ENCODE measurements around the gene NRF1.
A peak's percentile ranks its signal among the peaks of the same experiment; 100 is the strongest.

NRF1 gene

DNA sequence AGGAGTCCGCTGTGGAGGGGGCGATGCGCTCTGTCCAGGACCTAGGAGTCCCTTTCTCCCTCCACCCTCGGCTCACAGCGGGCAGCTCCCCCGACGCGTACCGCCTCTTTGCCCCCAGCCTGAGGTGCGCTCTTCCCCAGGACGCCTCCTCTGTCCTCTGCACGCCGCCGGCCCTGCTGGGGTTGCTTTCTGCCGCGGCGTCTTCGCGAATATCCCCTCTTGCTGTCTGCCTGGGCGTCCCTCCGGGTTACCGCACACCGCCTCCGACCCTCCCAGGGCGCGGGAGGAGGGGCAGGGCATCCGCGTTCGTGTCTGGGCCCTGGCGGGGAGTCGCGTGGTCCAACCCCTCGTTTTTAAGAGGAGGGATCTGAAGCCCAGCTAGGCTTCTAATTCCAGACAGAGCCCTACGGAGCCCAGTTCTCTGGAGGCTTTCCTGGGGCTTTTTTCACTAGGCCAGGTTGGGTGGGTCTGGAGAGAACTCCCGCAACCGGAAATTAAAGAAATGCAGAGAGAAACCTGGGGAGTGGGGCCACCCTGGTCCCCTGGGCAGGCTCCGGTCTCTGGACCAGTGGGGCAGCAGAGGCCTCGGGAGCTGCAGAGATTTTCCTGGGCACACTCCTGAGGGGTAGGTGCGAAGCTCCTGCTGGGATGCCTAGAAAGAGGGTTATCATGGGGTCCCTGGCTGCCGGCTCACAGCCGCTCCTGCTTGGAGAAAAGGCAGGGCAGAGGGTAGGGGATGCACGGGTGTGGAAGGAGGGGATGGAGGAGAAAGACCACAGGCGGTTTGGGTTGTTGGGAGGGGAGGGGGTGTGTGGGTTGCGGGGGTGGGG lies 174.4 kb downstream of the NRF1 start:
- ChIA-PET POLR2A (no interaction called here), CTCF (interaction anchor here (1.4 kb wide), 1 partner anchor 44 kb away, joined by 5 read pairs; no protein-coding TSS in a partner anchor)
- no peak overlapping the region for H3K4me3 ChIP-seq (ENCODE audit: low read depth, low read length)
- TF ChIP-seq, protein P1, sequence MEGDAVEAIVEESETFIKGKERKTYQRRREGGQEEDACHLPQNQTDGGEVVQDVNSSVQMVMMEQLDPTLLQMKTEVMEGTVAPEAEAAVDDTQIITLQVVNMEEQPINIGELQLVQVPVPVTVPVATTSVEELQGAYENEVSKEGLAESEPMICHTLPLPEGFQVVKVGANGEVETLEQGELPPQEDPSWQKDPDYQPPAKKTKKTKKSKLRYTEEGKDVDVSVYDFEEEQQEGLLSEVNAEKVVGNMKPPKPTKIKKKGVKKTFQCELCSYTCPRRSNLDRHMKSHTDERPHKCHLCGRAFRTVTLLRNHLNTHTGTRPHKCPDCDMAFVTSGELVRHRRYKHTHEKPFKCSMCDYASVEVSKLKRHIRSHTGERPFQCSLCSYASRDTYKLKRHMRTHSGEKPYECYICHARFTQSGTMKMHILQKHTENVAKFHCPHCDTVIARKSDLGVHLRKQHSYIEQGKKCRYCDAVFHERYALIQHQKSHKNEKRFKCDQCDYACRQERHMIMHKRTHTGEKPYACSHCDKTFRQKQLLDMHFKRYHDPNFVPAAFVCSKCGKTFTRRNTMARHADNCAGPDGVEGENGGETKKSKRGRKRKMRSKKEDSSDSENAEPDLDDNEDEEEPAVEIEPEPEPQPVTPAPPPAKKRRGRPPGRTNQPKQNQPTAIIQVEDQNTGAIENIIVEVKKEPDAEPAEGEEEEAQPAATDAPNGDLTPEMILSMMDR (IDR thresholded peaks at IDR 0.05; ENCODE audit: insufficient read depth, low read length, missing control alignments): no peak
- no peak for DNase-seq (ENCODE audit: low read depth, low spot score)

- no peak overlapping the region for H3K4me3 ChIP-seq (ENCODE audit: low read depth, low read length)
- DNase-seq (ENCODE audit: low read depth, low spot score): no peak
- TF ChIP-seq, protein P1 (IDR thresholded peaks at IDR 0.05; ENCODE audit: insufficient read depth, low read length, missing control alignments): no peak
- ChIA-PET POLR2A (no interaction called here), CTCF (no interaction called here)
Measured at GRCh38 chr7:129786825-129787563, 175.5 kb downstream of the NRF1 start.

DNA sequence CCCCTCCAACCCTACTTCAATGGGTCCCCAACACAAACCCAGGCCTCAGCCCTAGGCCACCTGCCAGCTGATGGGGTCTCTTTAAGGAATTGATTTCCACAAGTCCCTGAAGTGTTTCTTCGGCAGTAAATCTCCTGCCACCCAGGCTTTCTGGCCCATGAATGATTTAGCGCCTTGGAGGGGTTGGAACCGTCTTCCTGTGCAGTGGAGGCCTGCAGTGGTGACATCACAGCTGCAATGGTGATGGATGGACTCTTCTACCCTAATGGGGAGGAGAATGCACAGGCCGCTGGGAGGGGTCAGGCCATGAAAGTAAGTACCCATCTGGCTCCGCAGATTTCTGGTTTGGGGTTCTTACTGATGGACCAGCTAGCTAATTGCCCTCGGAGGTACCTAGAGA lies 177.5 kb downstream of the NRF1 start:
- ChIA-PET CTCF (interaction anchor here (0.9 kb wide), 1 partner anchor 41 kb away, joined by 4 read pairs; no protein-coding TSS in a partner anchor), POLR2A (no interaction called here)
- TF ChIP-seq, protein P1 (IDR thresholded peaks at IDR 0.05; ENCODE audit: insufficient read depth, low read length, missing control alignments): no peak
- DNase-seq (ENCODE audit: low read depth, low spot score): no peak
- no peak overlapping the region for H3K4me3 ChIP-seq (ENCODE audit: low read depth, low read length)

- ChIA-PET POLR2A (no interaction called here), CTCF (interaction anchor here (0.6 to 1.1 kb wide), 2 partner anchors 40 to 125 kb away, joined by 3 to 5 read pairs; no protein-coding TSS in a partner anchor)
- no peak overlapping the region for H3K4me3 ChIP-seq (ENCODE audit: low read depth, low read length)
- DNase-seq (ENCODE audit: low read depth, low spot score): no peak
- TF ChIP-seq, protein P1 (IDR thresholded peaks at IDR 0.05; ENCODE audit: insufficient read depth, low read length, missing control alignments): no peak
Measured at GRCh38 chr7:129789652-129790051, 178.1 kb downstream of the NRF1 start.

GRCh38 chr7:129790136-129790535 lies 178.6 kb downstream of the NRF1 start:
- DNase-seq (ENCODE audit: low read depth, low spot score): peak; percentile 19
- ChIA-PET POLR2A (no interaction called here), CTCF (interaction anchor here (0.6 to 1.1 kb wide), 2 partner anchors 39 to 125 kb away, joined by 3 to 5 read pairs; no protein-coding TSS in a partner anchor)
- TF ChIP-seq, protein P1 (IDR thresholded peaks at IDR 0.05; ENCODE audit: insufficient read depth, low read length, missing control alignments): no peak
- no peak overlapping the region for H3K4me3 ChIP-seq (ENCODE audit: low read depth, low read length)

DNA sequence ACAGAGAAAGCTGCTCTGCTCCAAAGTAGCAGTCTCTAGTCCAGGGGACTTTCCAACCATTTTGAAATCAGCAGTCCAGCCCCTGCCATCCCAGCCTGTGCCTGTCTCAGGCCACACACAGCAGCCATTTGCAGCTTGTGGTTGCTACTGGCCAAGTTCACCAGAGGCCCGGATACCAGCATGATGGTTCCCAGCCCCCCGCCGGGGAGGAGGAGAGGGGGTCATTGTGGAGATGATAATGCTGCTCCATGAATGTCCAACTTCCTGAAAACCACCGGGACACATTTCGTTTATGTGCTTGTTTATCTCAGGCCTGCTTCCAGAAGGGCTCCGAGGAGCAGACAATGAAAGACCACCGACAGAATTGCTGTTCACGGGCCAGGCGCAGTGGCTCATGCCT lies 181.2 kb downstream of the NRF1 start:
- CTCF ChIA-PET: interaction anchor here (1.2 kb wide), 1 partner anchor 21 kb away, joined by 3 read pairs; no protein-coding TSS in a partner anchor
- TF ChIP-seq, protein P1 (IDR thresholded peaks at IDR 0.05; ENCODE audit: insufficient read depth, low read length, missing control alignments): no peak
- POLR2A ChIA-PET: no interaction called here
- H3K4me3 ChIP-seq (ENCODE audit: low read depth, low read length): no peak overlapping the region
- no peak for DNase-seq (ENCODE audit: low read depth, low spot score)

All from AG04449 (cell line).